NOMO-1 (cell line): ENCODE data around the gene CCDC30.
"Not testable (repeated sequence)": the region's sequence is repeated elsewhere in the genome, so short reads cannot be mapped to it uniquely, and the experiment has no call there.

Experiments
- DNase-seq, 2 experiments: peaks; one replicate each; lab custom pipeline; 2025; ENCODE audit not compliant: unreplicated experiment in 2 of 2; lab: John Stamatoyannopoulos, UW

The CCDC30 gene

GRCh38 chr1:42523171-42523570 lies 60.1 kb downstream of the CCDC30 start:
- no peak for DNase-seq

- no peak for DNase-seq
Observed at GRCh38 chr1:42524330-42524729, 61.2 kb downstream of the CCDC30 start.

GRCh38 chr1:42529724-42530181 lies 66.7 kb downstream of the CCDC30 start:
- DNase-seq = peak in 1 of 2 experiments; percentile 50

GRCh38 chr1:42531043-42531442 lies 68.0 kb downstream of the CCDC30 start:
- DNase-seq = no peak

GRCh38 chr1:42533101-42533863 lies 70.2 kb downstream of the CCDC30 start:
- no peak for DNase-seq

GRCh38 chr1:42541104-42541503 lies 78.0 kb downstream of the CCDC30 start:
- DNase-seq = no peak

- peak; percentile 82 to 98 for DNase-seq
Observed at GRCh38 chr1:42551180-42551579, 88.1 kb downstream of the CCDC30 start.

GRCh38 chr1:42551590-42551989 lies 88.5 kb downstream of the CCDC30 start:
- no peak for DNase-seq

GRCh38 chr1:42552636-42553035 lies 89.5 kb downstream of the CCDC30 start:
- no peak for DNase-seq

- no peak for DNase-seq
Observed at GRCh38 chr1:42557230-42557851, 94.3 kb downstream of the CCDC30 start.

- DNase-seq = no peak
Observed at GRCh38 chr1:42567038-42567437, 104.0 kb downstream of the CCDC30 start.

GRCh38 chr1:42576935-42577334 lies 113.8 kb downstream of the CCDC30 start:
- no peak for DNase-seq

- DNase-seq = peak in 1 of 2 experiments; percentile 35
Observed at GRCh38 chr1:42586016-42586415, 122.9 kb downstream of the CCDC30 start.

- DNase-seq = no peak
Observed at GRCh38 chr1:42587753-42588152, 124.7 kb downstream of the CCDC30 start.

- no peak for DNase-seq
Observed at GRCh38 chr1:42592811-42593210, 129.7 kb downstream of the CCDC30 start.

- no peak for DNase-seq
Observed at GRCh38 chr1:42593486-42594100, 130.5 kb downstream of the CCDC30 start.

GRCh38 chr1:42601472-42601871 lies 138.4 kb downstream of the CCDC30 start:
- no peak for DNase-seq

GRCh38 chr1:42613803-42614131 lies 150.7 kb downstream of the CCDC30 start:
- no peak for DNase-seq

GRCh38 chr1:42618866-42619265 lies 155.8 kb downstream of the CCDC30 start:
- no peak for DNase-seq

GRCh38 chr1:42620307-42620706 lies 157.2 kb downstream of the CCDC30 start:
- DNase-seq = no peak

GRCh38 chr1:42621180-42621579 lies 158.1 kb downstream of the CCDC30 start:
- DNase-seq = not testable (repeated sequence)

- not testable (repeated sequence) for DNase-seq
Observed at GRCh38 chr1:42627205-42627604, 164.1 kb downstream of the CCDC30 start.
